ENCODE measurements around the gene CFAP45. TPM values are rescaled to one million over a fixed set of nuclear protein-coding genes. Genes with fewer than 3 reads are reported as not detected.

CFAP45 gene
- total and polyA plus RNA-seq, 2 donors from 2014 or later = 1.0 to 14.2 TPM

DNA sequence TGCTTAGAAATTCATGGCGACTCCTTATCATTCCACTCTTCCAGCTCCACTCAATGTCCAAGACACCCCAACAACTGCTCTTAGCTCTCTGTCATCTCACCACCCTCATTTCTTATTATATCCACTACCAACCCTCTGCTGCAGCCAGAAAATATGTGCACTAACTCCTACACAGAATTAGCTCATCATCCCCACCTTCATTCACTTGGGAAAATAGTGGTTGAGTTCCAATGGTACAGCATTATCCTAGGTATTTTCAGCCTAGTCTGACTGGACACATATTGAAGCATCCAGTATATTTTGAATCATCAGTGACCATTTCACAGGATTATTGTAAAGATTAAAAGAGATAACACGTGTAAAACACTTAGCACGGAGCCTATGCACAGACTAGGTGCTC, 20.8 kb downstream of the CFAP45 start:
- H3K36me3 ChIP-seq (ENCODE audit: control insufficient read depth in 2 of 3, insufficient read depth in 3 of 3, low read length in 3 of 3) = no peaks in the 10 kb centered on the region
- H3K9ac ChIP-seq (ENCODE audit: low read length in 3 of 3) = no peak overlapping the region
- TF ChIP-seq, protein P1, sequence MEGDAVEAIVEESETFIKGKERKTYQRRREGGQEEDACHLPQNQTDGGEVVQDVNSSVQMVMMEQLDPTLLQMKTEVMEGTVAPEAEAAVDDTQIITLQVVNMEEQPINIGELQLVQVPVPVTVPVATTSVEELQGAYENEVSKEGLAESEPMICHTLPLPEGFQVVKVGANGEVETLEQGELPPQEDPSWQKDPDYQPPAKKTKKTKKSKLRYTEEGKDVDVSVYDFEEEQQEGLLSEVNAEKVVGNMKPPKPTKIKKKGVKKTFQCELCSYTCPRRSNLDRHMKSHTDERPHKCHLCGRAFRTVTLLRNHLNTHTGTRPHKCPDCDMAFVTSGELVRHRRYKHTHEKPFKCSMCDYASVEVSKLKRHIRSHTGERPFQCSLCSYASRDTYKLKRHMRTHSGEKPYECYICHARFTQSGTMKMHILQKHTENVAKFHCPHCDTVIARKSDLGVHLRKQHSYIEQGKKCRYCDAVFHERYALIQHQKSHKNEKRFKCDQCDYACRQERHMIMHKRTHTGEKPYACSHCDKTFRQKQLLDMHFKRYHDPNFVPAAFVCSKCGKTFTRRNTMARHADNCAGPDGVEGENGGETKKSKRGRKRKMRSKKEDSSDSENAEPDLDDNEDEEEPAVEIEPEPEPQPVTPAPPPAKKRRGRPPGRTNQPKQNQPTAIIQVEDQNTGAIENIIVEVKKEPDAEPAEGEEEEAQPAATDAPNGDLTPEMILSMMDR (IDR thresholded peaks at IDR 0.05; ENCODE audit: borderline replicate concordance, extremely low read depth, insufficient read depth) = no peak
- H3K9me3 ChIP-seq (ENCODE audit: control insufficient read depth in 2 of 3, insufficient read depth in 1 of 3, low read length in 3 of 3) = no peaks in the 10 kb centered on the region
- FAIRE-seq (no peak), DNase-seq (no peak)
- H3K4me1 ChIP-seq (ENCODE audit: control insufficient read depth in 2 of 3, insufficient read depth in 2 of 3, low read depth in 1 of 3, low read length in 3 of 3) = no peaks in the 10 kb centered on the region
- intact Hi-C loops (cut with DNase I) = no loop called here
- no peaks in the 10 kb centered on the region for H3K27me3 ChIP-seq (ENCODE audit: control insufficient read depth, insufficient read depth, low read length)
- no peak overlapping the region for H3K27ac ChIP-seq (ENCODE audit: low read depth in 2 of 2, low read length in 2 of 2)
- no peak overlapping the region for H3K4me3 ChIP-seq (ENCODE audit: low read length in 3 of 3)

DNA sequence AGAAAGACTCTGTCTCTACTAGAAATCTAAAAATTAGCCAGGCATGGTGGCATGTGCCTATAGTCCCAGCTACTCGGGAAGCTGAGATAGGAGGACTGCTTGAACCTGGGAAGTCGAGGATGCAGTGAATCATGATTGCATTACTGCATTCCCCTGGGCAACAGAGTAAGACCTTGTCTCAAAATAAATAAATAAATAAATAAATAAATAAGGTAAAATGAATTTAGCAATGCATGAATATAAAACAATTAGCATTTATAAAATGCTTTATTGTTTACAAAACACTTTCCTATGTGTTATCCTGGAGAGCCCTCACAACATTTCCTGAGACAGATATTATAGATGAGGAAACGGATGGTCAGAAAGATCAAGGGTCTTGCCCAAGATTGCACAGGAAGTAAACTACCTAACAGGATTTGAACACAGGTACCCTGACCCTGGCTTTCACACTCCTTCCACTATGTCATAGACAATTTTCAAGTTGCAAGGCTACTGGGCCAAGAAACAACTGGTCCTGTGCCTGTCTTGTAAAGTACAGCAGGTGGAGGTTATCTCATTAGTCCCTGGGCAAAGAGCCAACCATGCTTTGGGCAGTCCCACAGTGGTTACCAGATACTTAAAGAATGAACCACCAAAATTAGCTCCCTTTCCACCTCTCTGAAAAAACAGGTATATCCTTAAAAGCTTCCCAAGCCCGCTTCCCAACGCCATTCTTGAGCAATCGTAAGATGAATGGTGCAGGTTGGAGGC, 22.1 kb downstream of the CFAP45 start:
- H3K27me3 ChIP-seq (ENCODE audit: control insufficient read depth, insufficient read depth, low read length) = no peaks in the 10 kb centered on the region
- no peak for DNase-seq
- TF ChIP-seq, protein P1 (IDR thresholded peaks at IDR 0.05; ENCODE audit: borderline replicate concordance, extremely low read depth, insufficient read depth) = no peak
- intact Hi-C loops (cut with DNase I) = no loop called here
- no peaks in the 10 kb centered on the region for H3K4me1 ChIP-seq (ENCODE audit: control insufficient read depth in 2 of 3, insufficient read depth in 2 of 3, low read depth in 1 of 3, low read length in 3 of 3)
- FAIRE-seq = no peak
- no peaks in the 10 kb centered on the region for H3K9me3 ChIP-seq (ENCODE audit: control insufficient read depth in 2 of 3, insufficient read depth in 1 of 3, low read length in 3 of 3)
- H3K27ac ChIP-seq (ENCODE audit: low read depth in 2 of 2, low read length in 2 of 2) = no peak overlapping the region
- H3K9ac ChIP-seq (ENCODE audit: low read length in 3 of 3) = no peak overlapping the region
- no peaks in the 10 kb centered on the region for H3K36me3 ChIP-seq (ENCODE audit: control insufficient read depth in 2 of 3, insufficient read depth in 3 of 3, low read length in 3 of 3)
- H3K4me3 ChIP-seq (ENCODE audit: low read length in 3 of 3) = no peak overlapping the region

DNA sequence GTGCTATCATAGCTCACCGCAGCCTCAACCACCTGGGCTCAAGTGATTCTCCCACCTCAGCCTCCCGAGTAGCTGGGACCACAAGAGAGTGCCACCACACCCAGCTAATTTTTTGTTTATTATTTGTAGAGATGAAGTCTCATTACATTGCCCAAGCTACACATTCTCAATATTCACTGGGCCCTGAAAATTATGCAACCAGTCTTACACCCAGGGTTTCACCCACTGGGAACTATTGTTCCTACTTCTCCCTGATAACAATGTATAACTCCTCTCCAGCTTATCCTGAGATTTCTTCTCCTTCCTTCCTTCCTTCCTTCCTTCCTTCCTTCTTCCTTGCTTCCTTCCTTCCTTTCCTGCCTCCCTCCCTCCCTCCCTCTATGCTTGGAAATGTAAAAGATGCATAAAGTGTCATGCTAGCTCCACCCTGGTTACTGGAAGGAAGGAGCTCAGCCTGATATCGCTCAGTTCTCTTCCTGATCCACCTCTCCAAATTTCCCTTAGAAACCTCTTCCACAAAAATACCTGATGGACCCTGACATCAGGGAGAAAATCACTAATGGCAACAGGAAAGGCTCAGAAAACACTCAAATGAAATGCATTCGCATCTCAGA, 26.3 kb downstream of the CFAP45 start:
- Histone ChIP-seq H3K4me1 (ENCODE audit: control insufficient read depth in 2 of 3, insufficient read depth in 2 of 3, low read depth in 1 of 3, low read length in 3 of 3) (peaks cover 0 to under 1% (median 0%) of the 10 kb centered on the region in 3 donors), H3K9me3 (ENCODE audit: control insufficient read depth in 2 of 3, insufficient read depth in 1 of 3, low read length in 3 of 3) (no peaks in the 10 kb centered on the region), H3K9ac (ENCODE audit: low read length in 3 of 3) (no peak overlapping the region), H3K27ac (ENCODE audit: low read depth in 2 of 2, low read length in 2 of 2) (no peak overlapping the region), H3K27me3 (ENCODE audit: control insufficient read depth, insufficient read depth, low read length) (no peaks in the 10 kb centered on the region), H3K36me3 (ENCODE audit: control insufficient read depth in 2 of 3, insufficient read depth in 3 of 3, low read length in 3 of 3) (no peaks in the 10 kb centered on the region), H3K4me3 (ENCODE audit: low read length in 3 of 3) (no peak overlapping the region)
- TF ChIP-seq, protein P1 (IDR thresholded peaks at IDR 0.05; ENCODE audit: borderline replicate concordance, extremely low read depth, insufficient read depth) = no peak
- no peak for FAIRE-seq
- intact Hi-C loops (cut with DNase I) = no loop called here
- no peak for DNase-seq

Data from kidney (tissue), 14 donors.